Ureter (tissue), 1 donor: ENCODE data around the gene TBC1D16. TPM values are rescaled to one million over a fixed set of nuclear protein-coding genes. Genes with fewer than 3 reads are reported as not detected.
A peak's percentile ranks its signal among the peaks of the same experiment; 100 is the strongest.

Source experiments
- DNase-seq: peaks from one replicate; pipeline ENCODE4 v3.0.0-alpha.2; 2020; ENCODE audit warnings: low spot score
- total RNA-seq: library from RNA; stranded (reverse); gene quantifications from one replicate; pipeline ENCODE4 v1.2.4, GENCODE V29; 2023
- donor health status: DM: yes; HTN: yes; CAD: no.

The TBC1D16 gene
- total RNA-seq, 1 donor from 2014 or later = 37.0 TPM

GRCh38 chr17:79988185-79988971 is 47.3 kb downstream of the TBC1D16 start:
- peak; percentile 54 for DNase-seq

DNA sequence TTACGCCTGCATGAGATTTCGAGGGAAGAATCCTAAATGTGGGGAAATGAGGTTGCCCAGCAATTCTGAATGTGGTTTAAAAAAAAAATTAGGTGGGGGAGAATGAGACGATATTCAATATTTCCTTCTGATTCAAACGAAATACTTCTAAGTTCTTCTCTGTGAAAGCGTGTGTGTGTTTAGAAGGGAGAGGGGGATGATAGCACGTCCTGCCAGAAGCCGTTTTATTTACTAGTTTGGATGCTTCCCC is 47.8 kb downstream of the TBC1D16 start:
- no peak for DNase-seq

DNA sequence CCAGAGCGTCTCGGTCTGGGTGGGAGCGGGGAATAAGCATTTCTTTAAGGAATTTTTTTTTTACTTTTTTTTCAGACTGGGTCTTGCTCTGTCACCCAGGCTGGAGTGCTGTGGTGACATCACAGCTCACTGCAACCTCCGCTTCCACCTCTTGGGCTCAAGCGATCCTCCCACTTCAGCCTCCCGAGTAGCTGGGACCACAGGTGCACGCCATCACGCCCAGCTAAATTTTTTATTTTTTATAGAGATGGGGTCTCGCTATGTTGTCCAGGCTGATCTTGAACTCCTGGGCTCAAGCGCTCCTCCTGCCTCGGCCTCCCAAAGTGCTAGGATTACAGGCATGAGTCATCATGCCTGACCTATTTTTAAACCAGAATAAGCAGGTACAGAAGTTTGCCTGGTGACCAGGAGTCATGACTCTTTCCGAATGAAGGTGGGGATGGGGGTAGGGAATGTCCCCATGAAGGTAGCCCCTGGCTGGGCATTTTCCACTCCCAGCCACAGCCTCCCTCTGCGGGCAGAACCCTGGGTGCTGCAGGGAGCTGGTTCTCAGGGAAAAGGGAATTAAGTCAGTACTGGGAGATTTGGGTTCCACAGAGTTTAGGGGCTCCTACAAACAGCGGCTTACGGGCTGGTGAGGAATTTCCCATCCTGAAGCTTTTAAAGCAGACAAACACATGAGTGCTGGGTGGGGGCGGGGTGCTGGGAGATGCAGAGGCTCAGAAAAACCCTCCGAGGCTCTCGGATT is 48.3 kb downstream of the TBC1D16 start:
- no peak for DNase-seq

DNA sequence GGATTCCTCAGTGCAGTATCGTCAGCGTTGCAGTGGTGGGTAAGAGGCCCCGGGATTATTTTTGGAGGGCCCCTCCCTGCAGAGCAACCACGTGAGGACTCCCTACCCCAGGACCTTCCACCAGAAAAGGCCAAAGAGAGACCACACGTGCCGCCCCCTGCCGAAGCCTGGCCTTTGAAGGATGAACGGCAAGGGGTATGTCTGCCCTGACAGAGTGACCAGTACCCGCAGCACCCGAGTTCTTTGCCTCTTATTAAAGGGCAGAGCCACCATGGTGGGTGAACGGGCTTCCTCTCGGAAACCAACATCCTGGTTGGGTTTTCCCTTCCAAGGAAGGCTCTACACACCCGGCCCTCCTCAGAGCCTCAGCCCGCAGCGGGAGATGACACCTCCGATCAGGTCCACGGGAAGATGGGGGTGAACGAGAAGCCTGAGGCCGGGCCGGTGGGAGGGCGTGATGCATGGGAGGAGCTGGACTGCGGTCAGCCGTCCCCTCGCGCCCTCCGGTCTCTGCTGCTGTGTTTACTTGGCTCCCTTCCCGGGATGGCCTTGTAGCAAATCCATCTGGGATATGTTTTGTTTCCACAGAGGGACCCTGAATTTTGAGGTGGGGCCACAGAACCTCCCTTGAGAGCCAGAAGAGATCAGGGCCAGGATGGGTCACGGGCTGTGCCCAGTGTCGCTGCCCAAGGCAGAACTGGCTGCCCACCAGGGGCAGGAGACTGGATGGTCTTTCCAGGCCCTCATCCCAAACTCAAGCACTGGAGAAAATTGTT is 49.1 kb downstream of the TBC1D16 start:
- peak; percentile 54 for DNase-seq

DNA sequence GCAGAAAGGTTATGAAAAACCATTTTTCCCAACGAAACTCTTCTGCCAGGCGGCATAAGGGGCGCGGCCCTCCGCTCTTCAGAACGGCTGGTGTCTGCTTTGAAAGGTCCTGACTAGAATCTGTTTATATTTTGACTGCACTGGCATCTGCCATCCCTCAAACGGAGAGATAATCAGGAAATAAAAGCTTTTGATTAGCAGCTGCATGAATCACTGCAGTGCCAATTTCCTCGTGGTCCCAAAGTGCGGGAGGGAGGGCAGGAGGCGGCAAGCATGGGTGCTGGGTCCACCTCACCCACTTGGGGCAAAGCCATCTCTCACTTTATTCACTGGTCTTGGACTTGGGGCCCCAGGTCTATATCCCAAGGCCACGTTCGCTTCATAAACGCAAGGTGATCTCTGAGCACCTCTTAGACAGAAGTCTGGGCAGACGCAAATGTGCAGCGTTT is 49.7 kb downstream of the TBC1D16 start:
- DNase-seq = no peak

GRCh38 chr17:79985361-79985942 is 50.2 kb downstream of the TBC1D16 start:
- no peak for DNase-seq

GRCh38 chr17:79984877-79985276 is 50.8 kb downstream of the TBC1D16 start:
- DNase-seq = no peak

- no peak for DNase-seq
Measured at GRCh38 chr17:79984045-79984840, 51.4 kb downstream of the TBC1D16 start.

GRCh38 chr17:79983456-79983855 is 52.2 kb downstream of the TBC1D16 start:
- DNase-seq = no peak

DNA sequence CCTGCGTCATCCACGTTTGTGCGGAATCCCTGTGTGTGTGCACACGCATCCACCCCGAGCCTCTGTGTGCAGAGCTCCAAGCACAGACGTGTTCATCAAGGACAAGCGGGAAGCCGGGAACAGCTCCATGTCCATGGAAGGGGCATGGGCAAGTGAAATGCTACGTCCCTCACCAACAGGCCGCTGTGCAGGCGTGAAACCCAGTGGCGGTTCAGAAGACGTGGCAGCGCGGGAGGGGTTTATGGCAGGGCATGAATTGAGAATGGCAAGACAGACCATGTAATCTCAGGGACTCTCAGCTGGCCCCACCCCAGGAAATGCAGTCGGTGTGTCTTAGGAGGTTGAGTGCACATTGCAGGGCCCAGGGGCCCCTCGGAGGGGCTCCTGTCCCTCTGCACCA is 52.7 kb downstream of the TBC1D16 start:
- no peak for DNase-seq

DNA sequence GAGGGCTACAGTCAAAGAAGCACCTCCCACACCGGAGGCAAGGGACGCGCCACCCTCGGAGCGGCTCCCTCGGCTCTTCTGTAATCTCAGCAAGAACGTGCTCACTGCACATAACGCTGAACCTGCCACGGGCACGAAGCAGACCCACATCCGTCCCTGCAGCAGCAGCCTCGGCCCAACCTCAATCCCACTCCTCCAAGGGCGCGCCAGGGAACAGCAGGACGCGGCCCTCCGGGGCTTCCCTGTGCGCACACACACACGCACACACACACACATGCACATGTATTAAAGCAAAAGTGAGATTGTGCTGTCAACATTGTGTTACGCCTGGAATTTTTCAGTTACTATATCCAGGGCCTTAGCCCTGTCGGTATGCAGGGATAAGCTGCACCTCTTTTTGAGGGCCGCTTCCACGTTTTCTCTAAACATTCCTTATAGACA is 54.0 kb downstream of the TBC1D16 start:
- DNase-seq = no peak

- no peak for DNase-seq
Measured at GRCh38 chr17:79981090-79981489, 54.6 kb downstream of the TBC1D16 start.

GRCh38 chr17:79980246-79981043 is 55.2 kb downstream of the TBC1D16 start:
- no peak for DNase-seq

GRCh38 chr17:79979816-79980215 is 55.9 kb downstream of the TBC1D16 start:
- DNase-seq = no peak

DNA sequence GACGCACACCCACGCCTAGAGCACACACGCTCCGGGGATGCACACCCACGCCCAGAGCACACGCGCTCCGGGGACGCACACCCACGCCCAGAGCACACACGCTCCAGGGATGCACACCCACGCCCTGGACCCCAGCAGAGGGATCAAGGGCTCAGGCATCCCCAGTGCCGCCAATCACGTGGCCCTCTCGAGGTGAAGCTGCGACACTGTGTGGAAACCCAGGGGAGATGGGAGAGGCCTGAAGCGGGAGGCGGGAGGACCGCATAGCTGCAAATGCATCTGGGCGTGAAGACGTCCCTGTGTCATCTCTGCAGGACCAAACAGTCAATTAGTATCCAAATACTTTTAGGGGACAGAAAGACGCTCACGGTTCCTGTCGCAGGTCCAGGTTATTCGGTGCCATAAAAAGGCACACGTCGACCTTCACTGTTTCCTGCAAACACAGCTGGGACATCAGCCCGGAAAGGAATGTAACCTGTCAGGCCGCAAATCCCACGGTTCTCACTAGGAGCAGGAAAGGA is 56.4 kb downstream of the TBC1D16 start:
- DNase-seq = no peak

GRCh38 chr17:79978548-79978855 is 57.2 kb downstream of the TBC1D16 start:
- DNase-seq = no peak

DNA sequence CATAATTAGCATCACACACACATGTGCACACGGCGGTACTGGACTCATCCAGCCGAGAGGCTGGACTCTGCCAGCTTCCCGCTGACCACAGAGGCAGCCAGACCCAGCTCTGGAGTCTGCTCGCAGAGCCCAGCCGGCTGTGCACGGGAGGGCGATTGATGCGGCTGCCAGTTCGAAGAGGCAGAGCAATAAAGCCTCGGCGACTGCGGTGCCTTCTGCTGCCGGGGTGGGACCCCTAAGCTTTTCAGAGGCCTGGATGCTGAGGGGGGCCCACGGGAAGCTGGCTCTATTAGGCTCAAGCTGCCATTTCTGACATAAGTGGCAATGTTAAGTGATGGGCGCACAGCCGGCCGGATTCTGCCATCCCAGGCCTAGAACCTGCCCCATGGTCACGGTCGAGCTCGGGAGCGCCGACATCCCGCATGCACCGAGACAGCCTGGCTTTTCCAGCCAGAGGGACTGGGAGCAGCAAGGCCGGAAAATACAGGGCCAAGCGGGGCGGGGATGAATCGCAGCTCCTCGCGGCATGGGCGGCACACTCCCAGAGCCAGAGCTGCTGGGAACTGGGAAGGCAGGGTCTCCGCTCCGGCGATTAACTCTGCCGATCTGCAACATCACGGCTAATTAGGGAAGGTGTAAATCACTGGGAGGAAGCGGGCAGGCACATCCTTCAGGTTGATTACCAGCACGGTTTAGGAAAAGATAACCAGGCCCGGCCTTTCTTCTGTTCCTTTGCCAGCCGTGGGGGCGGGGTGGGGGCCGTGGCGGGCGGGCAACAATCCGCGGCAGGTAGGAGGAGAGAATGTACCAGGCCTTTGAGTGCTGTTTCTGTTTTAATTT is 57.7 kb downstream of the TBC1D16 start:
- DNase-seq = no peak

GRCh38 chr17:79977161-79977631 is 58.5 kb downstream of the TBC1D16 start:
- DNase-seq = no peak

- no peak for DNase-seq
Measured at GRCh38 chr17:79976451-79976850, 59.2 kb downstream of the TBC1D16 start.
